ENCODE measurements around the gene SULT2B1.
A peak's percentile ranks its signal among the peaks of the same experiment; 100 is the strongest.

The SULT2B1 gene

DNA sequence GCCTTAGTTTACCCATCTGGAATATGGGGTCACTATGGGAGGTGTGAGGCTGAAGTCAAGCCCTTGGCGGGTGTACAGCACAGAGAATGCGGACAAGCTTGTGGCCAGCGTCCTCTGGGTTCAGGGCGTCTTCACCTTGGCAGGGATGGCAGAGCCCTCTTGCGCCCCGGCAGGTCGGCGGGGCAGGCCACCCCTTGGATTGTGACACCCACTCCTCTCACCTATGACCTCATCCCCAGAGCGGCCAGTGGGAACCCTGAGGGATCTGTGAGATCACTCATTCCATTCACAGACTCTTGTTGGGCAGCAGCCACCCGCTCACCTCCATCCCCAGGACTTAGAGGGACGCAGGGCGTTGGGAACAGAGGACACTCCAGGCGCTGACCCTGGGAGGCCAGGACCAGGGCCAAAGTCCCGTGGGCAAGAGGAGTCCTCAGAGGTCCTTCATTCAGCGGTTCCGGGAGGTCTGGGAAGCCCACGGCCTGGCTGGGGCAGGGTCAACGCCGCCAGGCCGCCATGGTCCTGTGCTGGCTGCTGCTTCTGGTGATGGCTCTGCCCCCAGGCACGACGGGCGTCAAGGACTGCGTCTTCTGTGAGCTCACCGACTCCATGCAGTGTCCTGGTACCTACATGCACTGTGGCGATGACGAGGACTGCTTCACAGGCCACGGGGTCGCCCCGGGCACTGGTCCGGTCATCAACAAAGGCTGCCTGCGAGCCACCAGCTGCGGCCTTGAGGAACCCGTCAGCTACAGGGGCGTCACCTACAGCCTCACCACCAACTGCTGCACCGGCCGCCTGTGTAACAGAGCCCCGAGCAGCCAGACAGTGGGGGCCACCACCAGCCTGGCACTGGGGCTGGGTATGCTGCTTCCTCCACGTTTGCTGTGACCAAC lies 54.7 kb downstream of the SULT2B1 start, which contains the start of gene SPACA4:
SPACA4 (plus strand) TSS at position 280 of the 896 bp plus-strand sequence; CDS start at position 517, 237 bp downstream.
- DNase-seq: no peak

DNA sequence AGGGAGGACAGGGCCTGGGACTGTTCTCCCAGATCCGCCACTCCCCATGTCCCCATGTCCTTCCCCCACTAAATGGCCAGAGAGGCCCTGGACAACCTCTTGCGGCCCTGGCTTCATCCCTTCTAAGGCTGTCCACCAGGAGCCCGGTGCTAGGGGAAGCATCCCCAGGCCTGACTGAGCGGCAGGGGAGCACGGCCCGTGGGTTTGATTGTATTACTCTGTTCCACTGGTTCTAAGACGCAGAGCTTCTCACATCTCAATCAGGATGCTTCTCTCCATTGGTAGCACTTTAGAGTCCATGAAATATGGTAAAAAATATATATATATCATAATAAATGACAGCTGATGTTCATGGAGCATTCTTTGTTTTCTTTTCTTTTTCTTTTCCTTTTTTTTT lies 55.4 kb downstream of the SULT2B1 start:
- DNase-seq: no peak

DNA sequence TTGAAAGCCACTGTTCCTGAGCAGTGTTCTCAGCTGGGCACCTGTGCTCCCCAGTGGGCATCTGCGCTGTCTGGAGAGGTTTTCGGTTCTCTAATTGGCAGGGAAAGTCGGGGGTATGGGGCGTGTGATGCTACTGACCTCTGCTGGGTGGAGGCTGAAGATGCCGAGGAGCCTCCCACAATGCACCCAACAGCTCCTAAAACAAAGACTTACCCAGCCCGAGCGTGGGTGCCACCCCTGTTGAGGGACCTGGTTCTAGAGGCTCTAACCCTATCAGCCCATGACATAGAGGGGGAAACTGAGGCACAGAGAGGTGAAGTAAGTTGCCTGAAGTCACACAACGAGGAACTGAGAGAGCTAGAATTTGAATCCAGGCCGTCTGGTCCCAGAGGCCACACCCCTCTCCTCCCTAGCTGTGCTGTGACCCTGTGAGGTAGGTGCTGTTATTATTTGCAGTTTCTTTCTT lies 56.9 kb downstream of the SULT2B1 start:
- DNase-seq: peak; percentile 80

- DNase-seq: no peak
Observed at GRCh38 chr19:48609571-48610108, 57.7 kb downstream of the SULT2B1 start.

- DNase-seq: no peak
Observed at GRCh38 chr19:48611872-48612271, 59.9 kb downstream of the SULT2B1 start.

DNA sequence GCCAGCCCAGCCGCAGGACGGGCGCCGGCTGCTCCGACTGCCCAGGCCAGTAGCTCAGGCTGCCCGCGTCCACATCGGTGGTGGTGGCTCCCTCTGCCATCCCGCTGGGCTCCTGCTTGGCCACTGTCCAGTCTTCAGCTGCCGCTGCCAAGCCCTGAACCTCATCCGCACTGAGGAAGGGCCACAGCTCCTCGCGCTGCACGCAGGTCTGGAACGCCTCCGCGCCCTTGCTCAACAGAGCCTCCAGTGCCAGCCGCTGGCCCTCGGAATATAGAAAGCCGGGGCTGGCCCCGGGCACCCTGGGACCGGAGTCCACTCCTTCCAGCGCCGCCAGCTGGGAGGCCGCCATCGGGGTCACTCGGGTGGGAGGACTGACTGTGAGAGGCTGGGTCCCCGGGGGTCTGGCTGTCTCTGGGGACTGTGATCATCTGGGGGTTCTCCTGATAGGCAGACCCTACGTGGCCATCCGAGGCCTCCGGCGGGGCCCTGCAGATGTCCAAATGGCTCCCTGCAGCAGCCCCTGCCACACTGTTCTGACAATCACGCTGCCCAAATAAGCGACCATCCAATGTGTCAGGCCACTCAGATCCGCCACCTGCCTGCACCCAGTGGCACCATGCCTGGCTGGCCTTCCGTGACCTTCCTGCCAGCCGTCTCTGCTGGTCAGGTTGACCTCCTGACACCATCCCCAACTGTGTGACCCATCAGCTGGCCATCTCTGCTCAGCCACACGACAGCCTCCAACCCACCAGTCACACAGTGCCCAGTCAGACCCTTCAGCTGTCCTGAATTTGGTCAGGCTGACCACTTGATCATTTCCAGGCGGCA lies 61.3 kb downstream of the SULT2B1 start:
- DNase-seq: no peak

DNA sequence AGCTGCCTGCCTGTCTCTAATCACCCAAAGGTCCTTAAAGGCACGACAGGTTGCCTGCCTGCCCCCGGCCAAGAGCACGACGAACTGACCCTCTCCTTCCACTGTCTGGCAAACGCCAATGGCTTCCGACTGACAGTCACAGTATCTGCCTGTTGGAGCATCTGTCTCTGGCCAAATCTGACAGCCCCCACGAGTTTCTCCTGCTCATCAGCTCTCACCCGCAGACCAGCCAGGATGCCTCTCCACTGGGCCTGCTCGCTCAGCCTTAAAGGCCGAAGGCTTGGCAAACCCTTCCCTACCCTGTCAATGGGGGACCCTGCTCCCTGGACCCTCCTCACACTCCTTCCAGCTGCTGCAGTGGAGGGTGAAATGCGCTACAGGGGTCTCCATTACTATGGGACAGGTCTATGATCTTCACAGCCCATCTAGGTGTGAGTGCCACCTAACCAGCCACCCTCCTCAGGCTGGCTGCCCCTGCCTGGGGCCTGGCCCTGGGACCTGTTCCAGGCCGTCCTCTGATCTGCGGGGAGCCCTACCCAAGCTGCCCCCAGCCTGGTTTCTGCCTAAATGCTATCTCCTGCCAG lies 62.0 kb downstream of the SULT2B1 start:
- no peak for DNase-seq

GRCh38 chr19:48614436-48615230 lies 62.7 kb downstream of the SULT2B1 start, which contains the start of gene FAM83E:
Gene FAM83E, minus strand, starts transcription at chr19:48615076. Its CDS starts 1,704 bp downstream, at chr19:48613372.
- DNase-seq: peak; percentile 66

- DNase-seq: peak; percentile 17
Observed at GRCh38 chr19:48615231-48616040, 63.5 kb downstream of the SULT2B1 start.

DNA sequence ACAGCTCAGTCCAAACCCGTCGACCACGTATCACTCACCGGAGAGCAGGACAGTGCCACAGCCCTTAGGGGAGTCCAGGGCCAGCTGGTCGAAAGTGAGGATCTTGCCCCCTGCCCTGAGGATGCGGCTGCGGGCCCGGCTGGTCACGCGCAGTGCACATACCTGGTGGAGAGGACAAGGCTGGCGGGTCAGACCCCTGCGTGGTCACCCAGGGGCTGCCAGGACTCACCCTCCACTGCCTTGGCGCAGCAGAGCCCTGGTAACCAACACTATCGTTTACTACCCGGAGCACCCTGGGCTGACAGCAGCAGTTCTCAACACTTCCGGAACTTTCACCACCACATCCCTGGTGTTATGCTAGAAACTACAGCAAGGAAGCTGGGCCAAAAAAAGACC lies 64.1 kb downstream of the SULT2B1 start:
- no peak for DNase-seq

DNA sequence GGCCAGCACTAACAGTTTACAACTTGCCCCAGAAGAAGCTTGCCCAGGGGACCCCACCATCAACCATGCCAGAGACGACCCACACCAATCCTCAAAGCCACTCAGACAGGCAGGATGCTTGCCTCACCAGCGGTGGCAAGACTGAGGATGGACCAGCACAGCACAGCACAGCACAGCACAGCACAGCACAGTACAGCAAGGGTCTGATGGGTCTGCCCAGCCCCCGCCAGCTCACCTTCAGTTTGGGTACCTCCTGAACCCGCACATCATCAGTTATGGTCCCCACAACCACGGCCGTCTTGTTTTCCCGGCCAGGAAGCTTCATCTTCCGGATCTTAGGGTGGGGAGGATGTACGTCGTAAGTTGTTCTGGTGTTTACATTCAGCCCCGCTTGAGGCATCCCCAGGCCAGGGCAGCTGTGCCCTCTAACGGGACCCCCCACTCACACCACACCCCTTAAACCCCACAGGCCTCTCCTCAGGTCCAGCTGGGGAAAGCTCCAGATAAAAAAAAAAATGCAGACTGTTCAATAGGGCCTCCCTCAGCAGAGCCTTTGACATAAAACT lies 64.6 kb downstream of the SULT2B1 start:
- no peak for DNase-seq

DNA sequence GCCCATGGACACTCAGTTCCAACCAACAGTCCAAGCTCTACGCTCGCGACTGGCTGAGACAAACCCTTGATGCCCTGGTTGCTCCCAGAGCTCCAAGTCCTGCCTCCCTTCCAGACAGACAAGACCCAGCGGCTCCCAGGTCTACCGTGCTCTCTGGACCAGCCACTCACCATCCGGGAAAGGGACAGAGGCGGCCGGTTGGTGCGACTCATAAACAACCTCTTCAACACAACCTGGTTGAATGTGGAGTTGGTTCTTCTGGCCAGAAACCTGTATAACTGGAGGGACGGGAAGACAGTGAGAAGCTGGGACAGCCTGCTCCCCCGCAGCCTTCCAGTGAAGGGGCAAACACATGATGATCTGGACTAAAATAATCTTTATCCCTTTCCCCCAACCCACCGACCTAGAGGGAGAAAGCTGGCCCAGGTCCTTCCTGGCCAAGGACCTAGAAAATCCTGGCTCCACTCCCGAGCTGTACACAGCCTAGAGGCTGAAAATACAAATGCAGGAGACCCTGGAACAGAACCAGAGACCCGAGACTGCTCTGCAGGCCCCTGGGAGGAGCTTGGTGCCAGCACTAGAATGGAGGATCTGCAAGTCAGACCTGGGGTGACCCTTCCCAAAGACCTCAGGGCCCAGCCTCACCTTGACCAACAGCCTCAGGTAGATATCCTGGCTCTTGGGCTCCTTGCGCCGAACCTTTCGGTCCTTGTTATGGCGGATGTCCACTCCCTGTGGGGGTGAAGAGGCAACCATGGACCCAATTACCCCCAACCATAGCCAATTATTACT lies 65.4 kb downstream of the SULT2B1 start:
- no peak for DNase-seq

GRCh38 chr19:48618278-48618915 lies 66.4 kb downstream of the SULT2B1 start:
- no peak for DNase-seq

DNA sequence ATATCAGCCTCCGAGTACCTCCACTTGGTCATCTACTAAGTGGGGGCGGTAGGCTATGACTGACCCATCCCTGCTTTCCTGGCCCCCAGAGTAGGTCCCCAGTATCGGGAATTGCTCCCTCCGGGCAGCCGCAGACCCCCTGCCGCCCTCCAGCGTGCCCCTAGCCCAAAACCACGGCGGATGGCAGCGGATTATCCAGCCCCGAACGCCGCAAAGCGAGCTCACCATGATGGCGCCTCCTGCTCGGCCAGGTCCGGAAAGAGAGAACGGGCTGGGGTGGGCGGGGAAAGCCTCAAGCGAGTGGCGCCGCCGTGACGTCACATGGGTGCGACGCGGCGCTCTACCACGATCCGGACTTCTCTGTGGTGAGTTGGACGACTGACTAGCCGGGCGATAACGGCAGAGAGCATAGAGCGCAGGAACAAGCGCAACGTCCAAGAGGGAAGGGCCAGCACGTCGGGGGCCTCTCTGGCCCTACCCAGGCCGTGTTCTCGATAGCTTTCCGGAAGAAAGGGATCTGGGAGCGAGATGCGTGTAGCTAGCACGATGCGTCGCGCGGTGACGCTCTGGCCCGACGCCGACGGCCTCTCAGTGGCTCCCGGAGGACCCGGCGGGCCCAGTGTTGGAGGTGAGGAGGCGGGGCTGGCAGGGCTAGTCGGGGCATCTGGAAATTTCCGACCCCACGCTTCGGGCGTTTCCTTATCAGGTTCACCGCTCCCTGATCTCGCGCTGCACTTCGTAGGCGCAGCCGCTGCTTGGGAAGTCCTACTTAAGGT lies 67.1 kb downstream of the SULT2B1 start, which contains the start of the genes RPL18 and SPHK2:
RPL18 (minus strand) TSS at position 263 of the 776 bp plus-strand sequence; CDS start at position 228, 35 bp downstream.
SPHK2 (plus strand) TSS at position 591 of the 776 bp plus-strand sequence. CDS start 1,009 bp downstream, outside the sequence.
- DNase-seq: peak; percentile 100

GRCh38 chr19:48619692-48620585 lies 68.0 kb downstream of the SULT2B1 start:
- DNase-seq: no peak

DNA sequence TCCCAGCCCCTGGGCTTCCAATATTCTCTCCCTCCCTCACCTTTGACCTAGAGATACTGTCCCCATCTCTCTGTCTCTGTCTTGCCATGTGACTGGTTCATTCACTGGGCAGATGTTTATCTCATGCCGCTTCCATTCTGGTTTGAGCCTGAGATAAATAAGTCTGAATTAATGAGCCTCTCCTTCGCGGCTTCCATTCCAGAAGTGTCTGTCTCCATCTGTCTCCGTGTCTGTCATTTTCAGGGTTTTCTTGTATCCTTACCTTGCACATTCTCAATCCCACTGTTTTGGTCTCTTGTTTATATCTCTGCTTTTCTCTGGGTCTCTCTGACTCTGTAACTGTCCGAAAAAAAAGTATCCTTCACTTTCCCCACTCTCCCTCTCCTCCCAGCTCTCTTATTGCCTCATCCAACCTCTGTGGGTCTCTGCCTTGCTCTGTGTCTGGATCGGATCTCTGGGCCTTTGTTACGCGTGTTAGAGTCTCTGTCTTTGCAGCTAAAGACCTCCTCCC lies 71.6 kb downstream of the SULT2B1 start:
- peak; percentile 84 for DNase-seq

DNA sequence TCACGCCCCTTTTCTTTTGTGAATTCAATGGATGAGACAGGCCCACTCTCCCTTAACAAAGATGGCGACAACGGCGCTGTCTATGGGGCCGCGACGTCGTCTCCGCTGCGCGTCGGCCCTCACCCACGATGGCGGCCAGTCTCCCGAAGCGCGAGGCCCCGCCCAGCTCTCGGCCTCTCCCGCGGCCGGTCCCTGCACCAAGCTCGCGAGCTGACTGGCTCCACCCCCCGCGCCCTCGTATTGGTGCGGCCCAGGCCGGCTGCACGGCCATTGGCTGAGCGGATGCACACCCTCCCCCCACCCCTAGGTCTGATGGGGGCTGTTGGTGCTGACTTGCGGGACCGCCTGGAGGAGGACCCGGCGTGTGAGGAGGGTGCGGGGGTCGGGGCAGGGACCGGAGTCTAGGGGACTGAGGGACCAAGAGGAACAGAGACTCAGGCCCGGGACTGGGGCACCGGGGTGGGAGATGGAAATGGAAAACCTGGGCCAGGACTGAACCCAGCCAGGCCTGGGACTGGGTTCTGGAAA lies 72.2 kb downstream of the SULT2B1 start:
- DNase-seq: peak; percentile 98

Data from NCI-H2171 treated with DMSO at 0.1 percent for 48 hours (cell line).